H9 (cell line): Measurements from ENCODE around the gene ZSWIM4. TPM values are rescaled to one million over a fixed set of nuclear protein-coding genes. Genes with fewer than 3 reads are reported as not detected.

Source experiments
- DNase-seq: peaks from one replicate; pipeline ENCODE4 v3.0.0-alpha.2; 2017
- H2AFZ ChIP-seq: one replicate; pipeline ENCODE4 v1.6.1; 2013; ENCODE audit warnings: mild to moderate bottlenecking, low read length, control low read depth, moderate library complexity
- H2AK5ac ChIP-seq: 2 replicates; pipeline ENCODE4 v1.6.1; 2013; ENCODE audit warnings: low read length, control low read depth, mixed read lengths; ENCODE audit not compliant: insufficient read length
- H2BK120ac ChIP-seq: one replicate; pipeline ENCODE4 v1.6.1; 2013; ENCODE audit warnings: low read depth, mild to moderate bottlenecking, low read length, control low read depth, inconsistent platforms; ENCODE audit not compliant: poor library complexity, severe bottlenecking
- H2BK12ac ChIP-seq: 2 replicates; pipeline ENCODE4 v1.6.1; 2013; ENCODE audit warnings: low read length, control low read depth, mixed read lengths, low read depth; ENCODE audit not compliant: insufficient read length
- H2BK15ac ChIP-seq: 2 replicates; pipeline ENCODE4 v1.6.1; 2013; ENCODE audit warnings: low read depth, low read length, control low read depth
- H2BK20ac ChIP-seq: one replicate; pipeline ENCODE4 v1.6.1; 2013; ENCODE audit warnings: low read depth, mild to moderate bottlenecking, low read length, control low read depth, inconsistent platforms; ENCODE audit not compliant: poor library complexity, severe bottlenecking
- H2BK5ac ChIP-seq: 2 replicates; pipeline ENCODE4 v1.6.1; 2013; ENCODE audit warnings: low read length, control low read depth, mixed read lengths; ENCODE audit not compliant: insufficient read length
- H3K14ac ChIP-seq: 2 replicates; pipeline ENCODE4 v1.6.1; 2013; ENCODE audit warnings: low read length, control low read depth; ENCODE audit not compliant: insufficient read depth
- H3K18ac ChIP-seq: 2 replicates; pipeline ENCODE4 v1.6.1; 2013; ENCODE audit warnings: low read depth, mild to moderate bottlenecking, mixed read lengths, low read length, control low read depth; ENCODE audit not compliant: insufficient read length
- H3K23ac ChIP-seq: 2 replicates; pipeline ENCODE4 v1.6.1; 2013; ENCODE audit warnings: low read length, control low read depth, mixed read lengths, low read depth; ENCODE audit not compliant: insufficient read length
- H3K23me2 ChIP-seq: 2 replicates; pipeline ENCODE4 v1.6.1; 2013; ENCODE audit warnings: low read depth, mild to moderate bottlenecking, mixed read lengths, low read length, control low read depth; ENCODE audit not compliant: insufficient read length, poor library complexity, severe bottlenecking
- H3K27ac ChIP-seq: 2 replicates; pipeline ENCODE4 v1.5.1; 2013; ENCODE audit warnings: low read length, control low read depth, mixed read lengths, low read depth; ENCODE audit not compliant: insufficient read length
- H3K27me3 ChIP-seq: 2 replicates; pipeline ENCODE4 v1.6.1; 2013; ENCODE audit warnings: low read length, control low read depth, inconsistent platforms; ENCODE audit not compliant: insufficient read depth
- H3K4ac ChIP-seq: 2 replicates; pipeline ENCODE4 v1.6.1; 2013; ENCODE audit warnings: low read depth, mild to moderate bottlenecking, control low read depth, inconsistent platforms, low read length, moderate library complexity
- H3K4me1 ChIP-seq: 2 replicates; pipeline ENCODE4 v1.6.1; 2013; ENCODE audit warnings: low read length, control low read depth, inconsistent platforms; ENCODE audit not compliant: insufficient read depth
- H3K4me2 ChIP-seq: 2 replicates; pipeline ENCODE4 v1.6.1; 2013; ENCODE audit warnings: low read length, control low read depth, mixed read lengths; ENCODE audit not compliant: insufficient read length, insufficient read depth
- H3K56ac ChIP-seq: 2 replicates; pipeline ENCODE4 v1.6.1; 2013; ENCODE audit warnings: low read depth, mild to moderate bottlenecking, mixed read lengths, low read length, control low read depth; ENCODE audit not compliant: insufficient read length
- H3K79me1 ChIP-seq: 2 replicates; pipeline ENCODE4 v1.6.1; 2013; ENCODE audit warnings: low read depth, mild to moderate bottlenecking, moderate library complexity, low read length, control low read depth, inconsistent platforms; ENCODE audit not compliant: insufficient read depth, poor library complexity, severe bottlenecking
- H3K79me2 ChIP-seq: 2 replicates; pipeline ENCODE4 v1.6.1; 2013; ENCODE audit warnings: low read length, control low read depth, inconsistent platforms; ENCODE audit not compliant: insufficient read depth
- H3K9ac ChIP-seq: 2 replicates; pipeline ENCODE4 v1.6.1; 2013; ENCODE audit warnings: low read length, control low read depth, mixed read lengths; ENCODE audit not compliant: insufficient read length; ENCODE audit errors: extremely low read depth
- H3K9me3 ChIP-seq: one replicate; pipeline ENCODE4 v1.6.1; 2013; ENCODE audit warnings: low read depth, low read length, inconsistent platforms; ENCODE audit not compliant: control insufficient read depth
- H3T11ph ChIP-seq: one replicate; pipeline ENCODE4 v1.6.1; 2013; ENCODE audit warnings: mild to moderate bottlenecking, low read length, control low read depth, inconsistent platforms
- H4K20me1 ChIP-seq: one replicate; pipeline ENCODE4 v1.6.1; 2013; ENCODE audit not compliant: control insufficient read depth, insufficient read length, insufficient read depth
- H4K5ac ChIP-seq: 2 replicates; pipeline ENCODE4 v1.6.1; 2013; ENCODE audit warnings: low read depth, mild to moderate bottlenecking, mixed read lengths, low read length, control low read depth; ENCODE audit not compliant: insufficient read length
- H4K8ac ChIP-seq: replicated peaks from 2 replicates; pipeline ENCODE4 v1.6.1; 2013; ENCODE audit warnings: low read length, control low read depth, mixed read lengths, low read depth; ENCODE audit not compliant: insufficient read length
- H4K91ac ChIP-seq: 2 replicates; pipeline ENCODE4 v1.6.1; 2013; ENCODE audit warnings: low read depth, mild to moderate bottlenecking, moderate library complexity, mixed read lengths, low read length, control low read depth; ENCODE audit not compliant: insufficient read length
- H3K27ac Mint-ChIP-seq, 3 experiments: 2 replicates in 2 of 3; 3 replicates in 1 of 3; pipeline ENCODE4 v1.8.0; 2020 to 2021; ENCODE audit warnings: mixed read lengths in 3 of 3, mild to moderate bottlenecking in 1 of 3, moderate library complexity in 1 of 3
- H3K27me3 Mint-ChIP-seq: 2 replicates; pipeline ENCODE4 v1.8.0; 2021; ENCODE audit warnings: low read depth, mild to moderate bottlenecking, moderate library complexity, mixed read lengths
- H3K36me3 Mint-ChIP-seq, 3 experiments: 2 replicates in 2 of 3; 3 replicates in 1 of 3; pipeline ENCODE4 v1.8.0; 2020 to 2021; ENCODE audit warnings: low read depth in 3 of 3, mixed read lengths in 3 of 3; ENCODE audit not compliant: insufficient read depth in 1 of 3
- H3K4me1 Mint-ChIP-seq, 2 experiments: 2 replicates each; pipeline ENCODE4 v1.8.0; 2020; ENCODE audit warnings: mixed read lengths in 2 of 2
- H3K4me3 Mint-ChIP-seq, 2 experiments: 2 replicates in 1 of 2; 3 replicates in 1 of 2; pipeline ENCODE4 v1.8.0; 2020 to 2021; ENCODE audit warnings: mild to moderate bottlenecking in 2 of 2, mixed read lengths in 2 of 2, moderate library complexity in 1 of 2
- H3K9me3 Mint-ChIP-seq, 2 experiments: 2 replicates in 1 of 2; 3 replicates in 1 of 2; pipeline ENCODE4 v1.8.0; 2020; ENCODE audit warnings: mild to moderate bottlenecking in 2 of 2, mixed read lengths in 2 of 2, moderate library complexity in 1 of 2
- CTCF ChIP-seq: fragments of 200-600 bp; sonication (generic); conservative IDR thresholded peaks from 3 replicates; pipeline ENCODE4 v1.8.0; 2021; ENCODE audit warnings: antibody characterized with exemption, mild to moderate bottlenecking
- WGBS: extraction: QIAGEN DNeasy Blood & Tissue Kit; methylation state at CpG from one replicate; pipeline ENCODE4 v1.1.7; 2013; ENCODE audit warnings: missing lambda C conversion rate, low lambda C conversion rate, mixed read lengths; ENCODE audit not compliant: insufficient read length; ENCODE audit errors: extremely low coverage; 5-methylcytosine and 5-hydroxymethylcytosine counted together
- total RNA-seq: library from RNA; stranded (reverse); gene quantifications from 2 replicates; pipeline ENCODE4 v1.2.1, GENCODE V29; 2021

The ZSWIM4 gene
- total RNA-seq, 1 experiment from 2014 or later, result 50.7 TPM

GRCh38 chr19:13784731-13785452 is 10.4 kb upstream of the ZSWIM4 start:
- Histone ChIP-seq H3K4me1 (no peaks in the 10 kb centered on the region), H2AK5ac (no peak overlapping the region), H3K56ac (no peak overlapping the region), H2BK120ac (no peak overlapping the region), H3K4me2 (no peak overlapping the region), H2BK12ac (no peak overlapping the region), H2BK15ac (no peak overlapping the region), H3K27me3 (no peaks in the 10 kb centered on the region), H3K79me1 (no peaks in the 10 kb centered on the region), H3K4ac (no peak overlapping the region), H3T11ph (no peak overlapping the region), H4K91ac (no peak overlapping the region), H4K20me1 (no peaks in the 10 kb centered on the region), H3K9ac (no peak overlapping the region), H2BK5ac (no peak overlapping the region), H3K23me2 (no peaks in the 10 kb centered on the region), H2AFZ (no peak overlapping the region), H3K9me3 (no peaks in the 10 kb centered on the region), H2BK20ac (no peak overlapping the region), H3K79me2 (no peaks in the 10 kb centered on the region), H4K5ac (no peak overlapping the region), H4K8ac (no peak overlapping the region), H3K23ac (no peak overlapping the region), H3K27ac (no peak overlapping the region), H3K14ac (peak overlapping the region; percentile 7; the same call in 1 of the 2 replicates), H3K18ac (peak overlapping the region; percentile 20)
- Mint-ChIP-seq H3K27me3 (peaks cover 1% of the 10 kb centered on the region; the same call in 1 of the 2 replicates), H3K4me3 (peak overlapping the region in 1 of 2 experiments; percentile 43; a peak in 2 of 5 replicates), H3K27ac (peak overlapping the region in 2 of 3 experiments; percentile 74 to 81; a peak in 3 of 7 replicates), H3K9me3 (no peaks in the 10 kb centered on the region; a peak in 1 of 5 replicates), H3K36me3 (peaks cover 0 to 1% (median 1%) of the 10 kb centered on the region in 3 experiments; a peak in 2 of 7 replicates), H3K4me1 (peaks cover 8 to 22% of the 10 kb centered on the region in 2 experiments)
- WGBS, result no CpG with 5 or more reads among the region's 17 CpGs
- peak; percentile 88 for TF ChIP-seq CTCF
- DNase-seq, result peak; percentile 85
